Lower lobe of right lung (tissue), 2 donors: ENCODE results near the gene SRPK2. TPM values are rescaled to one million over a fixed set of nuclear protein-coding genes. Genes with fewer than 3 reads are reported as not detected.

Experiments used
- ATAC-seq, 2 donors: fragments of 200-7000 bp; cut with Tn5 transposase; one replicate each; pipeline ENCODE4 v1.9.1; 2020 to 2022; ENCODE audit warnings: mild to moderate bottlenecking in 2 of 2, moderate library complexity in 2 of 2
- DNase-seq: peaks from one replicate; pipeline ENCODE4 v3.0.0-alpha.2; 2020
- H3K27ac ChIP-seq: fragments of 200-600 bp; one replicate; pipeline ENCODE4 v1.8.0; 2022
- H3K27me3 ChIP-seq: fragments of 200-600 bp; one replicate; pipeline ENCODE4 v1.8.0; 2022; ENCODE audit warnings: low read depth
- H3K36me3 ChIP-seq: fragments of 200-600 bp; one replicate; pipeline ENCODE4 v1.8.0; 2022; ENCODE audit warnings: mild to moderate bottlenecking
- H3K4me1 ChIP-seq: fragments of 200-600 bp; one replicate; pipeline ENCODE4 v1.8.0; 2022
- H3K4me3 ChIP-seq: fragments of 200-600 bp; one replicate; pipeline ENCODE4 v1.8.0; 2022; ENCODE audit warnings: mild to moderate bottlenecking
- H3K9me3 ChIP-seq: fragments of 200-600 bp; one replicate; pipeline ENCODE4 v1.8.0; 2022
- intact Hi-C: fragments of 100-400 bp; cut with DNase I; formaldehyde crosslinking; loops from one replicate; pipeline ENCODE4 v1.11.0; 2022
- total RNA-seq: library from RNA; stranded (reverse); fragmentation: NEBNext Ultra II Directional; extraction: Animal tissue kit (Norgen Biotek cat#: 25700); gene quantifications from one replicate; pipeline ENCODE4 v1.2.1, GENCODE V29; 2021
- TF ChIP-seq, protein P1 (sequence below): fragments of 200-600 bp; IDR thresholded peaks from one replicate; pipeline ENCODE4 v1.8.0; 2022; ENCODE audit warnings: antibody characterized with exemption, mild to moderate bottlenecking
- donor health status: DM: no; HTN: yes; CAD: no; lungs with severe emphysema.

SRPK2 gene
- total RNA-seq, 1 donor from 2014 or later, result 43.2 TPM

DNA sequence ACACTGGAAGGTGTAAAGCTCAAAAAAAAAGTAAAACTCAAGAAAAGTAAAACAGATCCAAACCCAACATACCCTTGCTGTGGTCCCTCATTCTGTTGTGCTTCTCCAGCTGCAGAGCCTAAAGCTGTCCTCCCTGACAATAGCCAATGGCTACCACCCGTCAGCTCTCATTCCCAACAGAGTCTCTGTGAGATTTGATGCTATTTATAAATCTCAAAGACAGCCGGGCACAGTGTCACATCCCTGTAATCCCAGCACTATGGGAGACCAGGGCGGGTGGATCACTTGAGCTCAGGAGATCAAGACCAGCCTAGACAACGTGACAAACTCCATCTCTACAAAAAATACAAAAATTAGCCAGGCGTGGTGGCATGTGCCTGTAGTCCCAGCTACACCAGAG lies 258.7 kb downstream of the SRPK2 start:
- no peaks in the 10 kb centered on the region for H3K4me1 ChIP-seq
- H3K36me3 ChIP-seq, result peaks cover 66% of the 10 kb centered on the region
- H3K4me3 ChIP-seq, result no peak overlapping the region
- ATAC-seq, result no peak
- H3K9me3 ChIP-seq, result no peaks in the 10 kb centered on the region
- TF ChIP-seq, protein P1, sequence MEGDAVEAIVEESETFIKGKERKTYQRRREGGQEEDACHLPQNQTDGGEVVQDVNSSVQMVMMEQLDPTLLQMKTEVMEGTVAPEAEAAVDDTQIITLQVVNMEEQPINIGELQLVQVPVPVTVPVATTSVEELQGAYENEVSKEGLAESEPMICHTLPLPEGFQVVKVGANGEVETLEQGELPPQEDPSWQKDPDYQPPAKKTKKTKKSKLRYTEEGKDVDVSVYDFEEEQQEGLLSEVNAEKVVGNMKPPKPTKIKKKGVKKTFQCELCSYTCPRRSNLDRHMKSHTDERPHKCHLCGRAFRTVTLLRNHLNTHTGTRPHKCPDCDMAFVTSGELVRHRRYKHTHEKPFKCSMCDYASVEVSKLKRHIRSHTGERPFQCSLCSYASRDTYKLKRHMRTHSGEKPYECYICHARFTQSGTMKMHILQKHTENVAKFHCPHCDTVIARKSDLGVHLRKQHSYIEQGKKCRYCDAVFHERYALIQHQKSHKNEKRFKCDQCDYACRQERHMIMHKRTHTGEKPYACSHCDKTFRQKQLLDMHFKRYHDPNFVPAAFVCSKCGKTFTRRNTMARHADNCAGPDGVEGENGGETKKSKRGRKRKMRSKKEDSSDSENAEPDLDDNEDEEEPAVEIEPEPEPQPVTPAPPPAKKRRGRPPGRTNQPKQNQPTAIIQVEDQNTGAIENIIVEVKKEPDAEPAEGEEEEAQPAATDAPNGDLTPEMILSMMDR, result no peak
- H3K27ac ChIP-seq, result no peak overlapping the region
- intact Hi-C loops, result no loop called here
- no peaks in the 10 kb centered on the region for H3K27me3 ChIP-seq
- DNase-seq, result no peak

DNA sequence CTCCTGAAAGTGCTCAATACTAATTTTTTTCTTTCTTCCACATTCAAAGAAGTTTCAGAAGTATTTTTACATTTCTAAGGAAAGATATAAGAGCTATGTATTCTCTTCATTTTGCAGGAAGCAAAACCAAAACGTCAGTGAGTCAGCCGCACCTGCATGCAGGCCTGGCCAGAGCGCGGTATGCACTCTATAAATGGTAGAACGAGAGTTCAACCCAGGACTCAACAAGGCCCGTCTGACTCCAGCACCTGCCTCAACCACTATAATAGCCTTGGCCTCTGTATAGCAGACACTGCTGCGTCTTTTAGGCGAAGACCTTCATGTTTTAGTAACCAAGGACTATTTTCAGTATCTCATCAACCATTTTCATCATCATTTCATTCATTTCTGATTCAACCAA lies 261.5 kb downstream of the SRPK2 start:
- TF ChIP-seq, protein P1, result no peak
- H3K4me3 ChIP-seq, result no peak overlapping the region
- no peak overlapping the region for H3K27ac ChIP-seq
- H3K36me3 ChIP-seq, result peaks cover 58% of the 10 kb centered on the region
- ATAC-seq (no peak), DNase-seq (no peak)
- H3K9me3 ChIP-seq, result no peaks in the 10 kb centered on the region
- no peaks in the 10 kb centered on the region for H3K27me3 ChIP-seq
- intact Hi-C loops, result no loop called here
- H3K4me1 ChIP-seq, result peaks cover 3% of the 10 kb centered on the region

DNA sequence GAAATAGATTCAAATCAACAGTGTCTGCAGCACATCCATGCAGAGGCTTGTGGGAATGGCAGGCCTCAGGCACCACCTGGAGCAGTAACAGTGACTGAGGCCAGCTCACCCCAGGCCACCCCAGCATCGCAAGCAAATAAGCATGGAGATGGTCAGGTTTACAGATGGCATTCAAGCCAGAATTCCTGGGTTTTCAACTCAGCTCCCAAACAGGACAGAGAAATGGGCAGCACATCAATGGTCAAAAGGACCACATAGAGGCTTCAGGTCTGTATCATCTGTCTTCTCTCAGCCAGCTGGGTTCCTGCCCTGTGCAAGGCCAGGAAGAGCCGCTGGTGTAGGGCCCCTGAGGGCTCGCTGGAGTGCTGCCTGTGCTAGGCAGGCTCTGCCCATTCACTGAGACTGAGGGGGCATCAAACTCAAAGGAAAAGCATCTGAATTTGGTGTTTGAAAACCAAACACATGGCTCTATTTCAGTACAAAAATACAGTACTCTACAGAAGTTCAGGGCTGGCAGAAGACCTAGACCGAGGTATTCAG lies 262.2 kb downstream of the SRPK2 start:
- H3K27me3 ChIP-seq, result no peaks in the 10 kb centered on the region
- peaks cover 3% of the 10 kb centered on the region for H3K4me1 ChIP-seq
- H3K4me3 ChIP-seq, result no peak overlapping the region
- H3K27ac ChIP-seq, result no peak overlapping the region
- intact Hi-C loops, result no loop called here
- ATAC-seq, result no peak
- H3K36me3 ChIP-seq, result peaks cover 51% of the 10 kb centered on the region
- H3K9me3 ChIP-seq, result no peaks in the 10 kb centered on the region
- TF ChIP-seq, protein P1, result no peak
- no peak for DNase-seq

DNA sequence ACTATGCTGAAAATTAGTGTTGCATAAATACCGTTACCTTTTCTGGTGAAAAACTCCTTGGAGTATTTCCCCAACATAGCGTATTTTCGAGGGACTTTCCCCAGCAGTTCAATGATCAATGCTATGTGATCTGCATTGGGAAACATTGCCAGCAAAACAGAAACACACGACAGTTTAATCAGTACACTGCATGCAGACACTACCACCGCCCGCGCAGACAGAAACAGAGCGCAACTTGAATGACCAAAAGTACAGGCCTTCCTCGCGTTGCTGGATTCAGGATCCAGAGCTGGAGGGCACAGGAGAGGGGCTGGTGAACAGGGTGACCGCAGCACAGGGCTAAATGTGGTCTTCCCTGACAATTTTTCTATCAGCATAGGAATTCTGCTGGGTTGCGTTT lies 263.0 kb downstream of the SRPK2 start:
- H3K36me3 ChIP-seq, result peaks cover 43% of the 10 kb centered on the region

DNA sequence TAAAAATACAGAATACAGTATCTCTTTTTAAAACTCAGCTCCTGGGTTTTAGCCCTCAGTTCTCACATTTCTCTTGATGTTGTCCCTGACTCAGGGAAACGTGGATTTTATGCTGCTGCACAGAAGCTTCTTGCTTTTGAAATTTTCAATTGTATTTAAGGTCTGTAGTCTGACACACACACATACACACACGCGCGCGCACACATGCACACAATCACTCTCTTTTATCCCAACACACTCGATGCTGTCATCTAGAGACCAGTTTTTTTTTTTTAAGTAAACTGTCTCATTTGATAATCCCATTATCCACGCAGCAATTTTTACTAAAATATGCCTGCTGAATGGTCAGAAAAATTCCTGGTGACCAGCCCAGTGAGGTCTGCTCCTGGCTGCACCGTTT lies 266.1 kb downstream of the SRPK2 start:
- H3K36me3 ChIP-seq, result peaks cover 29% of the 10 kb centered on the region
- TF ChIP-seq, protein P1, result no peak
- DNase-seq, result no peak
- H3K9me3 ChIP-seq, result no peaks in the 10 kb centered on the region
- H3K4me3 ChIP-seq, result no peak overlapping the region
- H3K4me1 ChIP-seq, result peaks cover 3% of the 10 kb centered on the region
- no peak for ATAC-seq
- H3K27me3 ChIP-seq, result no peaks in the 10 kb centered on the region
- no peak overlapping the region for H3K27ac ChIP-seq
- intact Hi-C loops, result no loop called here

More for the DNA sequence above, 263.0 kb downstream of the SRPK2 start:
- intact Hi-C loops, result no loop called here
- Histone ChIP-seq H3K9me3 (no peaks in the 10 kb centered on the region), H3K27me3 (no peaks in the 10 kb centered on the region), H3K4me1 (peaks cover 3% of the 10 kb centered on the region), H3K27ac (no peak overlapping the region), H3K4me3 (no peak overlapping the region)
- TF ChIP-seq, protein P1, result no peak
- DNase-seq, result no peak
- no peak for ATAC-seq
